Activated CD4-positive, alpha-beta T cell treated with anti-CD3 and anti-CD28 coated beads for 1 hour (primary cell): ENCODE data around the gene ADISSP.

ENCODE experiments used
- DNase-seq: peaks from one replicate; pipeline ENCODE4 v3.0.0-alpha.2; 2020

The ADISSP gene

DNA sequence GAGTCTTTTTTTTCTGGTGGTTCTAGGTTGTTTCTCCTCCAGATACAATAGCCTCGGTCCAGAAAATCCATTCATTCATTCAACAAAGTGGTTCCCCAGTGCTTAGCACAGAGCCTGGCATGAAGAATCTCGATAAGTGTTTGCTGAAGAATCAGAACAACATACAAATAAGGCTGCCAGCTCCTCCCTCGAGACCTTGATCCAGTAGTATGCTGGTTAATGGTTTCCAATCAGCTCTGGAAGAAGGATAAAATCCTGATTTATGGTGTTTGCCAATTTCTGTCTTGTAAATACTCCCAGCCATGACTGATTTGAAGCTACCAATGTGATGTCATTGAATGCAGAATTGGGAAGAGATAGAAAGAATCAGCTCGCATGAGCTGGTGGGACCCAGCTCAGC lies 31.8 kb downstream of the ADISSP start:
- no peak for DNase-seq

DNA sequence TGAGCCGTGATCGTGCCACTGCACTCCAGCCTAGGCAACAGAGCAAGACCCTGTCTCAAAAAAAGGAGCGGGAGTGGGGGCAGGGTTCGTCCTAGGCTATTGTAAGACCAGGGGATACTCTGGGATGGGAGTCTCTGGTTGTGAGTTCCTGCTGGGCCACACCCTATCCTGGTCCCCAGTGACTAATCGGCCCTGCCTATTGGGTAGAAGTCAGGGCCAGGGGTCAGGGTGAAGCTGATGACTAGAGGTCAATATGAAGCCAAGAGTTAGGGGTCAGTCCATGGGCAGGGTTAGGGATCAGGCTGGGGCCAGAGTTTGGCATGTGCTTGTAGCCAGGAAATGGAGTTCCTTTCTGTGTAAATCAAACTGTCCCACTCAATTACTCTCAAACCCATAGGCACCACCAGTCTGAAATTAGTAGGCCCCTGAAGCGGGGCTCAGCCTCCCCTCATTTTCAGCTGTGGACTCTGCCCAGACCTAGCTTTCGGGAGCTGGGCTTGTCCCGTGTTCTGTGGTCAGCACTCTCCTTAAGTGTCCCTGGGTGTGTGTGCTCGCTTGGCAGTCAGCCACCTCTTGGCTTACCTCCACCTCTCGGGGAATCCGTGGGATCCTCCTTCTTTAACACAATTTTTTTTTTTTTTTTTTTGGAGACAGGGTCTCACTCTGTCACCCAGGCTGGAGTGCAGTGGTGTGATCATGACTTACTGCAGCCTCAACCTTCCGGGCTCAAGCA lies 33.3 kb downstream of the ADISSP start:
- DNase-seq: no peak

GRCh38 chr20:3733119-3733995 lies 34.2 kb downstream of the ADISSP start:
- no peak for DNase-seq

GRCh38 chr20:3732327-3733118 lies 35.0 kb downstream of the ADISSP start, which contains the start of gene HSPA12B:
HSPA12B (plus strand) TSS chr20:3732685; CDS start chr20:3738675, 5,990 bp downstream.
- DNase-seq: no peak

- DNase-seq: no peak
Measured at GRCh38 chr20:3731944-3732326, 35.6 kb downstream of the ADISSP start.

GRCh38 chr20:3730803-3731672 lies 36.5 kb downstream of the ADISSP start:
- DNase-seq: no peak

- DNase-seq: no peak
Measured at GRCh38 chr20:3729811-3730540, 37.6 kb downstream of the ADISSP start.

GRCh38 chr20:3729378-3729777 lies 38.2 kb downstream of the ADISSP start:
- no peak for DNase-seq

DNA sequence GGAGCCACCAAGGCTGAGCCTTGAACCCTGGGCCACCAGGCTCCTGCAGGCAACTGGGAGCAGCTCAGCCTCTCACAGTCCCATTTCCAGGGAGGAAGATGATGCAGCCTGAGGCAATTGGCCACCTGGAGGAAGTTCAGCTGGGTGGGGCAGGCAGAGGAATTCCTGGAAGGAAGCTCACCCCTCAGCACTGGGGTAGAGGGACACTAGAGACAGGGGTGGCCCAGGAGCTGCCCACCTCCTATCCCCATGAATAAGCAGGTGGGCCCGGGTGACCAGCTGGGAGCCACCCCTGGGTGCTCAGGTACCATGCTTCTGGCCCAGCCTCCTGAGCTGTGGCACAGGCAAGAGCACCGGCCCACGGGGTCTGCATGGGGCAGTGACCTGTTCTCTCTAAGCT lies 38.7 kb downstream of the ADISSP start:
- no peak for DNase-seq

DNA sequence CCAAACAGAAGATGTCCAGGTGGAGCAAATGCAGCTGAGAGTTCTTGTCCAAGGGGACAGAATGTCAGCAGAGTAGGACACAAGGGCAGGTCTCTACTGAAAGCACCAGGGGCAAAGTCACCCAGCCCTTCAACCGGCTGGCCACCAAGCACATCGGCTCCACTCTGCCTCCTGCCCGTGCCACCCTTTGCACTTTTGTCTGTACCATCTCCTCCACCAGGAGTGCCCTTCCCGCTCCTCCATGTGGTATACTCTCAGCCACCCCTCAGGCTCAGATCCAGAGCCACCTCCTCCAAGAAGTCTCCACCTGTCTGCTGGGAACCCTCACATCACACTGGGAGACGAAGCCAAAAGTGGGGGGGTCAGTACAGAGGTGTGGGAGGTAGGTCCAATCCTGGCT lies 39.2 kb downstream of the ADISSP start:
- no peak for DNase-seq

- DNase-seq: no peak
Measured at GRCh38 chr20:3727401-3728021, 40.0 kb downstream of the ADISSP start.

- no peak for DNase-seq
Measured at GRCh38 chr20:3724356-3724755, 43.2 kb downstream of the ADISSP start.

DNA sequence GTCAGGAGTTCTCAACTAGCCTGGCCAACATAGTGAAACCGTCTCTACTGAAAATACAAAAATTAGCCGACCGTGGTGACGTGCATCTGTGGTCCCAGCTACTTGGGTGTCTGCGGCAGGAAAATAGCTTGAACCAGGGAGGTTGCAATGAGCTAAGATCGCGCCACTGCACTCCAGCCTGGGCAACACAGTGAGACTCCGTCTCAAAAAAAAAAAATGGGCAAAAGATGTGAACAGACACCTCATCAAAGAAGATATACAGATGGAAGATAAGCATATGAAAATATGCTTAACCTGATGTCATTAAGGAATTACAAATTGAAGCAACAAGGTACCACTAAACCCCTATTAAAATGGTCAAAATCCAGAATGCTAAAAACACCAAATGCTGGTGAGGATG lies 44.3 kb downstream of the ADISSP start:
- no peak for DNase-seq

DNA sequence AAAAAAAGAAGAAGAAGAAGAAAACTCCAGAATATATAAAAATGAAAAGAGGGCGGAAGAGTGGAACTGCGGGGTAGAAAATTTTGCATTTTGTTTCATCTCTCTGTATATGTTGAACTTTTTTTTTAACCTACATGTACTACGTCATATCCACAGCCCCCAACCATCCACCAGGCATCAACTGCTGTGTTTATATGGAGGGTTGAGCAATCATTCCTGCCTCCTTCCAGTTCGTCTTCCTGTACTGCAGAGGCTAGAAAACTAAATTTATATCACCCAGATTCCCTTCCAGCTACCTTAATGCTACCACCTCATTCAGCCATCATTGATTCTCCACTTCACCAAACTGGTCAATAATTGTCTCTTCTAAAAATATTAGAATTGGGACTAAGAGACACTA lies 45.6 kb downstream of the ADISSP start:
- DNase-seq: no peak

GRCh38 chr20:3720626-3721025 lies 46.9 kb downstream of the ADISSP start:
- no peak for DNase-seq

GRCh38 chr20:3720068-3720467 lies 47.5 kb downstream of the ADISSP start:
- DNase-seq: no peak

DNA sequence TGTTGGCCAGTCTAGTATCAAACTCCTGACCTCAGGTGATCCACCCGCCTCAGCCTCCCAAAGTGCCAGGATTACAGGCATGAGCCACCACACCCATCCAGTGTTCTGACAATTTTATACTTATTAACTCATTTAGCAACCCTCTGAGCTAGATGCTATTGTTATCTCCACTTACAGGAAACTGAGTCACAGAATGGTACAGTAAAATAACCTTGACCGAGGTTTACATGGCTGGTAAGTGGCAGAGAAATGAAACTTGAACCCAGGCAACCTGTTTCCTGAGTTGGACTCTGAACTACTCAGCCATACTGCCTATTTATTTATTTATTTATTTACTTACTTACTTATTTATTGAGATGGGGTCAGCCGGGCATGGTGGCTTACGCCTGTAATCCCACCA lies 48.5 kb downstream of the ADISSP start:
- DNase-seq: no peak

- no peak for DNase-seq
Measured at GRCh38 chr20:3716195-3716834, 51.2 kb downstream of the ADISSP start.

DNA sequence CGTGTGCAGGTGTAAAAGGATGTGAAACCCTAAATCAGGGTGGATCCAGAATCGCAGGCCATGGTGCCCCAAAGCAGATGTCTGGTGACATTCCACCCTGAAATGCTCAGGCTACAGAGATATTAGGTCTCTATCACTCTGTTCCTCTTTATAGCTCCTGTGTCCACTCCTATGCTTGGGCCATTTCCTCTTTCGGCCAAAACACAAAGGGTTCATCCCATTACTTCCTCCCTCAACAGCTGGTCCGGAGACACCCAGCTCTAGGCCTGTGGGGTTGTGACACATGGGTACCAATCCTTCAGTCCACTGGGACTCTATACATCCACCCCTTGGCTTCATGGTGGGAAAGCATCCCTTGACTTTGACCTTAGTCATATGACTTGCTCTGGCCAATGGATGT lies 53.5 kb downstream of the ADISSP start:
- no peak for DNase-seq

DNA sequence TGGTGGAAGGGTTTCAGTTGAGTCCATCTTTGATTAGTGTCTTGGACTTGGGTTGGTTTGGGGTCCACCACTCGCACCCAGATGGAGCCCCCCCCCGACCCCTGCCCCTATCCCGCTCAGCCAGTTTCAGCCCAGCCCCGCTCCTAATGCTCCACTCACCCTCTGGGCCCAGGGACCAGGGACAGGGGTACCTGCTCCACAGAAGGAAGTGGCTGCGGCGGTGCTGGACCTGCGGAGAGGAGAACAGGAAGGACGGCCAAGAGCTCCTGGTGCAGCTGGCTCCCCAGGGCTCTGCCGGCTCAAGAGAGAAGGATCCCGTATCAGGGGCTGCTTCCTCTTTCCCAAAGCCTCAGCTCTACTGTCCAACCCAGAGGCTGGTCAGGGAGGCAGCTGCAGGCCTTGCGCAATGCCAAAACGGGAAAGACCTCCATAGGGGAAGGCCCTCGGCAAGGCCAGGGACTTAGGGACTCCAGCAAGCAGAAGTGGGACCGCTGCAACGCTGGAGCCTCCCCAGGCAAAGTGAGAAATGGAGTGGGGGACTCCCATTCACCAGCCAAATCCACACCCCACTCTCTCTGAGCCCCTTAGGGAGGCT lies 55.2 kb downstream of the ADISSP start, which contains the start of gene SIGLEC1:
Gene SIGLEC1 (minus strand): TSS at position 322 of the 595 bp plus-strand sequence. CDS start 5,472 bp downstream, outside the sequence.
- no peak for DNase-seq
